ENCODE results near the gene CYP4A22. TPM values are rescaled to one million over a fixed set of nuclear protein-coding genes. Genes with fewer than 3 reads are reported as not detected.
"Not testable (repeated sequence)": the region's sequence is repeated elsewhere in the genome, so short reads cannot be mapped to it uniquely, and the experiment has no call there.

Gene CYP4A22
- total RNA-seq, 2 donors from 2014 or later = not detected

DNA sequence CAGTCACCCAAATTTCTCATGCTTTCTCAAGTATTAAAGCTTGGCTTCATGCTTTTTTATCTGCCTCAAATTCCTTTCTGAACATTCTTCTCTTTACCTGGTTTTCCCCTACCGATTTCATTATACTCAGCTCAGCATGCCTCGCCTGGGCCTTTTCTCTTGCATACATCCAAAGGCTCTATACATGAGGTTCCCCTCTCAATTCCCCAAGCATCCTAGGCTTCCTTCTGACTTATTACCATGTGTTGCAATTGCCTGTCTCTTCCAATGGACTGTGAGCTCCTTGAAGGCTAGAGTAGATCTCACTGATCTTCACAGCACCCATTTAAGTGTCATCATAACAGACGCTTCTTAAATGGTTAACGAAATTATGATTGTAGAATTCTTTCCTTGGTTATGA lies 24.1 kb upstream of the CYP4A22 start:
- 75 to 76% methylated on average over 4 of the region's 4 CpGs for WGBS, 2 donors
- no peaks in the 10 kb centered on the region for H3K9me3 ChIP-seq
- H3K36me3 ChIP-seq (replicated peaks in 1 of 2; ENCODE audit: insufficient read depth in 1 of 2, low read depth in 2 of 2) = no peaks in the 10 kb centered on the region
- no peaks in the 10 kb centered on the region for H3K4me1 ChIP-seq
- no peak overlapping the region for H3K4me3 ChIP-seq
- intact Hi-C loops (cut with DNase I) = no loop called here
- ATAC-seq (no peak), DNase-seq (no peak)
- H3K27me3 ChIP-seq = no peaks in the 10 kb centered on the region
- no peak overlapping the region for H3K27ac ChIP-seq
- TF ChIP-seq, protein P1, sequence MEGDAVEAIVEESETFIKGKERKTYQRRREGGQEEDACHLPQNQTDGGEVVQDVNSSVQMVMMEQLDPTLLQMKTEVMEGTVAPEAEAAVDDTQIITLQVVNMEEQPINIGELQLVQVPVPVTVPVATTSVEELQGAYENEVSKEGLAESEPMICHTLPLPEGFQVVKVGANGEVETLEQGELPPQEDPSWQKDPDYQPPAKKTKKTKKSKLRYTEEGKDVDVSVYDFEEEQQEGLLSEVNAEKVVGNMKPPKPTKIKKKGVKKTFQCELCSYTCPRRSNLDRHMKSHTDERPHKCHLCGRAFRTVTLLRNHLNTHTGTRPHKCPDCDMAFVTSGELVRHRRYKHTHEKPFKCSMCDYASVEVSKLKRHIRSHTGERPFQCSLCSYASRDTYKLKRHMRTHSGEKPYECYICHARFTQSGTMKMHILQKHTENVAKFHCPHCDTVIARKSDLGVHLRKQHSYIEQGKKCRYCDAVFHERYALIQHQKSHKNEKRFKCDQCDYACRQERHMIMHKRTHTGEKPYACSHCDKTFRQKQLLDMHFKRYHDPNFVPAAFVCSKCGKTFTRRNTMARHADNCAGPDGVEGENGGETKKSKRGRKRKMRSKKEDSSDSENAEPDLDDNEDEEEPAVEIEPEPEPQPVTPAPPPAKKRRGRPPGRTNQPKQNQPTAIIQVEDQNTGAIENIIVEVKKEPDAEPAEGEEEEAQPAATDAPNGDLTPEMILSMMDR (IDR thresholded peaks at IDR 0.05) = no peak
- no peak for TF ChIP-seq POLR2A (IDR thresholded peaks at IDR 0.05)

DNA sequence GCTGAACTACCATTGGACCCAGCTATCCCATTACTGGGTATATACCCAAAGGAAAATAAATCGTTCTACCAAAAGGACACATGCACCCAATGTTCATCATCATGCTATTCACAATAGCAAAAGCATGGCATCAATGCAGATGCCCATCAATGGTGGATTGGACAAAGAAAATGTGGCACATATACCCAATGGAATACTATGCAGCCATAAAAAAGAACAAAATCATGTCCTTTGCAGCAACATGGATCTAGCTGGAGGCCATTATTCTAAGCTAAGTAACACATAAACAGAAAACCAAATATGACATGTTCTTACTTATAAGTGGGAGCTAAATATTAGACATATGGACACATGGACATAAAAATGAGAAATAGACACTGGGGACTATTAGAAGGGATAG lies 16.2 kb upstream of the CYP4A22 start:
- H3K4me1 ChIP-seq; H3K36me3 ChIP-seq (replicated peaks in 1 of 2; ENCODE audit: insufficient read depth in 1 of 2, low read depth in 2 of 2); intact Hi-C loops (cut with DNase I); H3K27me3 ChIP-seq; H3K27ac ChIP-seq; H3K9me3 ChIP-seq; H3K4me3 ChIP-seq; ATAC-seq; DNase-seq: not testable (repeated sequence)
- WGBS, 2 donors = 54 to 83% methylated on average over 1 of the region's 1 CpG

DNA sequence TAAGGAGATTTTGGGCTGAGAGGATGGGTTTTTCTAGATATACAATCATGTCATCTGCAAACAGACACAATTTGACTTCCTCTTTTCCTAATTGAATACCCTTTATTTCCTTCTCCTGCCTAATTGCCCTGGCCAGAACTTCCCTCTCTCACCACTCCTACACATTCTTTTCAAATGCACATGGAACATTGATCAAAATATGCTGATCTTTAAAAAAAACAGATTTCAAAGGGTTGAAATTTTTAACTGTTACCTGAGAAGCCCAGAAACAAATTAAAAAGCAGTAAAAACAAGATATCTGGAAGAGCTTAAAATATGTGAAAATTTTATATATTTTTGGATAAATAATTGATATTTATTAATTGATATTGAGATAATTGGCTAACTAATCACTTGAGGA lies 12.4 kb upstream of the CYP4A22 start:
- H3K4me3 ChIP-seq; DNase-seq; H3K27me3 ChIP-seq; H3K27ac ChIP-seq; ATAC-seq; H3K36me3 ChIP-seq (replicated peaks in 1 of 2; ENCODE audit: insufficient read depth in 1 of 2, low read depth in 2 of 2); intact Hi-C loops (cut with DNase I); H3K4me1 ChIP-seq; H3K9me3 ChIP-seq: not testable (repeated sequence)

DNA sequence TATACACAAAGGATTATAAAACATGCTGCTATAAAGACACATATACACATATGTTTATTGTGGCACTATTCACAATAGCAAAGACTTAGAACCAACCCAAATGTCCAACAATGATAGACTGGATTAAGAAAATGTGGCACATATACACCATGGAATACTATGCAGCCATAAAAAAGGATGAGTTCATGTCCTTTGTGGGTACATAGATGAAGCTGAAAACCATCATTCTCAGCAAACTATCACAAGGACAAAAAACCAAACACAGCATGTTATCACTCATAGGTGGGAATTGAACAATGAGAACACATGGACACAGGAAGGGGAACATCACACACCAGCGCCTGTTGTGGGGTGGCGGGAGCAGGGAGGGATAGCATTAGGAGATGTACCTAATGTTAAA lies 10.2 kb upstream of the CYP4A22 start:
- intact Hi-C loops (cut with DNase I); ATAC-seq: not testable (repeated sequence)
- 94% methylated on average over 2 of the region's 2 CpGs for WGBS, 2 donors

DNA sequence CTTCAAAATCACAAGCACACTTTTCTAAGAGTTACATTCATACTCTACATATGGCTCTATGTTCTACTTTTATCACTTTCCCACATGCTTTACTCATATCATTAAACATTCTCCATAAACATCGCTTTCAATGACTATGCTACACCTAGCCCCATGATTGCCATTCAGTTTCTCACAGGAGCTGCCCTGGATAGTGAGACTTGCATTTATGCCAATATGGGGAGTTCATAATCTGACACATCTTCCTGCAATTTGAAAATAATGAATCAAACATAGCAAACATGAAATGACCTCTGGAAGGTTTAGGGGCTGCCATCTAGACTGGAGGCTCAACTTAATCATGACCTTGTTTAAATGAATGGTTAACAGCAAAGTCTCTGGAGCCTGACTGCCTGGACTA lies 9.0 kb upstream of the CYP4A22 start:
- Histone ChIP-seq H3K9me3 (no peaks in the 10 kb centered on the region), H3K27ac (no peak overlapping the region), H3K4me1 (no peaks in the 10 kb centered on the region), H3K27me3 (no peaks in the 10 kb centered on the region), H3K4me3 (no peak overlapping the region), H3K36me3 (replicated peaks in 1 of 2; ENCODE audit: insufficient read depth in 1 of 2, low read depth in 2 of 2) (no peaks in the 10 kb centered on the region)
- intact Hi-C loops (cut with DNase I) = no loop called here
- TF ChIP-seq, protein P1 (IDR thresholded peaks at IDR 0.05) = no peak
- TF ChIP-seq POLR2A (IDR thresholded peaks at IDR 0.05) = no peak
- DNase-seq (no peak), ATAC-seq (no peak)
- 93 to 94% methylated on average over 1 of the region's 1 CpG for WGBS, 2 donors

More for the DNA sequence above, 10.2 kb upstream of the CYP4A22 start:
- not testable (repeated sequence) for H3K4me3 ChIP-seq; DNase-seq; H3K36me3 ChIP-seq (replicated peaks in 1 of 2; ENCODE audit: insufficient read depth in 1 of 2, low read depth in 2 of 2); H3K27ac ChIP-seq; H3K4me1 ChIP-seq; H3K27me3 ChIP-seq; H3K9me3 ChIP-seq

DNA sequence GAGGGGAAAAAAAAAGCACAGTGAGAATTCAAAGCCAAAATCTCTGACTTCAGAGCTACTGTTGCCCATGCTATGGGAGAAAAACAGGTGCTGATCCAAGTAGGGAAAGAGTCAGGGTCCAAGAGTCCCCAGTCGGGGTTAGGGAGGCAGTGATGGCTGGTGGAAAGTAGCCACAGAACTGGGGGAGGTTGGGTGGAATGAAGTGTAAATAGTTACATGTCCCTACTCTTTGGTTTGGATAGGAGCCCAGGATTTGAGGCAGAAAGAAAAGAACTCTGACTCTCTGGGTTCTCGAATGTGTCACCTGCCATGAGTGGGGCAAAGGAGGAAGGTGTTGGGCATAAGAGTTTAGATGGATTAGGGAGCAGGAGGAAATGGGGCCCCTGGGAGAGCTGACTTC lies 8.4 kb upstream of the CYP4A22 start:
- H3K27ac ChIP-seq; H3K27me3 ChIP-seq; intact Hi-C loops (cut with DNase I); H3K9me3 ChIP-seq; H3K4me1 ChIP-seq; H3K36me3 ChIP-seq (replicated peaks in 1 of 2; ENCODE audit: insufficient read depth in 1 of 2, low read depth in 2 of 2); H3K4me3 ChIP-seq: not testable (repeated sequence)
- DNase-seq (peak in 1 of 4 donors; percentile 3), ATAC-seq (peak; percentile 40)
- 17 to 29% methylated on average over 2 of the region's 2 CpGs for WGBS, 2 donors

DNA sequence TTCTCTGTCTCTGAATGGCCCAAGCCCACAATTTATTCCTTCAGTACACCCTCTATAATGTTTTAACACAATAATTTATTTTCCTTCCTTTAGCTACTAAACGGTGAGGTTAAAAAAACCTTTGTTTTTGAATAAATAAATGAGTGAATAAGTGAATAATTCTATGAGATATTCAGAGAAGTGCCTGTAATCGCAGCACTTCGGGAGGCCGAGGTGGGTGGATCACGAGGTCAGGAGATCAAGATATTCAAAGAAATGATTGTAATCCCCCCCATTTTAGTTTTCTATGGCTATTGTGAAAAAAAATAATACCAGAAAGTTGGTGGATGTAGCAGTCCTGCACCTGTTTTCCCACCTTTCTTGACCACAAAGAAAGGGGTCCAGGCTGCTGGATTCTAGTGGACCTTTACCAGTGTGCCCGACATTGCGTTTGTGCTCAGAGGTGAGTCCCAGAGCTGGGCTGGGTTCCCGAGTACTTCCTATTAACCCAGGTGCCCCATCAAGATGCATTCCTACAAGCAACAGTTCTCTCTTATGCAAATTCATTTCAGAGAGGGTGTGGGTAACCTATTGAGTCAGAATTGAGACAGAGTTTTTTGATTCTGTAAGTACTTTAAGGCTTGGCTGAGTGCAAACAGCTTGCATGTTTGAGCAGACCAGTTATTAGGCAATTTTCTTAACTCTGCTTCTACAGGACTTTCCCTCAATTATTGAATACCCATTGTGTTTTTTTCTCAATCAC lies 7.6 kb upstream of the CYP4A22 start:
- ATAC-seq, H3K27ac ChIP-seq: not testable (repeated sequence)

DNA sequence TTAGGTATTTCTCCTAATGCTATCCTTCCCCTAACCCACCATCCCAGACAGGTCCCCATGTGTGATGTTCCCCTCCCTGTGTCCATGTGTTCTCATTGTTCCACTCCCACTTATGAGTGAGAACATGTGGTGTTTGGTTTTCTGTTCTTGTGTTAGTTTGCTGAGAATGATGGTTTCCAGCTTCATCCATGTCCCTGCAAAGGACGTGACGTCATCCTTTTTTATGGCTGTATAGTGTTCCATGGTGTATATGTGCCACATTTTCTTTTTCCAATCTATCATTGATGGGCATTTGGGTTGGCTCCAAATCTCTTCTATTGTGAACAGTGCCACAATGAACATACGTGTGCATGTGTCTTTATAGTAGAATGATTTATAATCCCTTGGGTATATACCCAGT lies 4.6 kb upstream of the CYP4A22 start:
- WGBS, 2 donors = 66 to 82% methylated on average over 3 of the region's 3 CpGs

More for the DNA sequence above, 7.6 kb upstream of the CYP4A22 start:
- H3K27me3 ChIP-seq; H3K9me3 ChIP-seq; H3K4me3 ChIP-seq; H3K4me1 ChIP-seq; H3K36me3 ChIP-seq (replicated peaks in 1 of 2; ENCODE audit: insufficient read depth in 1 of 2, low read depth in 2 of 2); intact Hi-C loops (cut with DNase I); DNase-seq: not testable (repeated sequence)
- 59 to 69% methylated on average over 8 of the region's 8 CpGs for WGBS, 2 donors

More for the DNA sequence above, 4.6 kb upstream of the CYP4A22 start:
- H3K4me3 ChIP-seq; intact Hi-C loops (cut with DNase I); H3K27ac ChIP-seq; H3K4me1 ChIP-seq; H3K36me3 ChIP-seq (replicated peaks in 1 of 2; ENCODE audit: insufficient read depth in 1 of 2, low read depth in 2 of 2); H3K27me3 ChIP-seq; DNase-seq; H3K9me3 ChIP-seq; ATAC-seq: not testable (repeated sequence)

Measured in body of pancreas (tissue), 4 donors.